Astrocyte (in vitro differentiated cells and primary cell): ENCODE data around the gene METAP1D. TPM values are rescaled to one million over a fixed set of nuclear protein-coding genes. Genes with fewer than 3 reads are reported as not detected.

ENCODE experiments used
- DNase-seq: peaks from one replicate; pipeline ENCODE4 v3.0.0-alpha.2; 2010; ENCODE audit warnings: low read depth
- FAIRE-seq: peaks from 2 replicates; lab custom pipeline; 2011; peaks lifted over from hg19 to GRCh38; lab: Jason Lieb, UNC
- H2AFZ ChIP-seq: 2 replicates; pipeline ENCODE4 v1.6.0; 2012; ENCODE audit warnings: low read depth, low read length, inconsistent platforms
- H3K27ac ChIP-seq: 2 replicates; pipeline ENCODE4 v1.5.1; 2011; ENCODE audit warnings: low read depth, low read length, inconsistent platforms
- H3K27me3 ChIP-seq: 2 replicates; pipeline ENCODE4 v1.6.0; 2011; ENCODE audit warnings: low read length, inconsistent platforms; ENCODE audit not compliant: insufficient read depth
- H3K36me3 ChIP-seq: 2 replicates; pipeline ENCODE4 v1.5.1; 2011; ENCODE audit warnings: low read length, inconsistent platforms; ENCODE audit not compliant: insufficient read depth
- H3K4me1 ChIP-seq: 2 replicates; pipeline ENCODE4 v1.5.1; 2011; ENCODE audit warnings: low read length, inconsistent platforms; ENCODE audit not compliant: insufficient read depth
- H3K4me2 ChIP-seq: 2 replicates; pipeline ENCODE4 v1.6.0; 2012; ENCODE audit warnings: low read length, inconsistent platforms
- H3K4me3 ChIP-seq: 2 replicates; pipeline ENCODE4 v1.5.1; 2011; ENCODE audit warnings: low read depth, mild to moderate bottlenecking, low read length, inconsistent platforms; ENCODE audit not compliant: insufficient read depth
- H3K79me2 ChIP-seq: 2 replicates; pipeline ENCODE4 v1.6.0; 2012; ENCODE audit warnings: mild to moderate bottlenecking, low read length, inconsistent platforms; ENCODE audit not compliant: insufficient read depth
- H3K9ac ChIP-seq: 2 replicates; pipeline ENCODE4 v1.6.0; 2012; ENCODE audit warnings: mild to moderate bottlenecking, low read length, inconsistent platforms
- H3K9me3 ChIP-seq: 2 replicates; pipeline ENCODE4 v1.5.1; 2012; ENCODE audit warnings: low read depth, mild to moderate bottlenecking, low read length, inconsistent platforms; ENCODE audit not compliant: insufficient read depth
- H4K20me1 ChIP-seq: 2 replicates; pipeline ENCODE4 v1.6.0; 2012; ENCODE audit warnings: low read length, inconsistent platforms; ENCODE audit not compliant: insufficient read depth
- H3K27ac Mint-ChIP-seq: one replicate; pipeline ENCODE4 v1.8.0; 2021; ENCODE audit warnings: mild to moderate bottlenecking, mixed read lengths; ENCODE audit not compliant: unreplicated experiment
- H3K27me3 Mint-ChIP-seq: one replicate; pipeline ENCODE4 v1.8.0; 2021; ENCODE audit warnings: low read depth, mixed read lengths; ENCODE audit not compliant: unreplicated experiment
- H3K36me3 Mint-ChIP-seq: one replicate; pipeline ENCODE4 v1.8.0; 2021; ENCODE audit warnings: low read depth, mixed read lengths; ENCODE audit not compliant: unreplicated experiment
- H3K4me1 Mint-ChIP-seq: one replicate; pipeline ENCODE4 v1.8.0; 2021; ENCODE audit warnings: low read depth, mixed read lengths; ENCODE audit not compliant: unreplicated experiment
- H3K4me3 Mint-ChIP-seq: one replicate; pipeline ENCODE4 v1.8.0; 2021; ENCODE audit warnings: mild to moderate bottlenecking, moderate library complexity, mixed read lengths; ENCODE audit not compliant: unreplicated experiment
- H3K9me3 Mint-ChIP-seq: one replicate; pipeline ENCODE4 v1.8.0; 2021; ENCODE audit warnings: mild to moderate bottlenecking, mixed read lengths; ENCODE audit not compliant: unreplicated experiment
- EZH2 ChIP-seq: IDR thresholded peaks from 2 replicates; pipeline ENCODE4 v1.6.1; 2012; ENCODE audit warnings: mild to moderate bottlenecking, low read length, inconsistent platforms; ENCODE audit not compliant: insufficient read depth
- total RNA-seq: library from RNA; stranded (reverse); gene quantifications from 2 replicates; pipeline ENCODE4 v1.2.1, GENCODE V29; 2021
- TF ChIP-seq, protein P1 (sequence below): IDR thresholded peaks from 2 replicates; pipeline ENCODE4 v1.5.1; 2011; ENCODE audit warnings: low read depth, mild to moderate bottlenecking, inconsistent platforms, low read length, moderate library complexity; ENCODE audit not compliant: insufficient read depth

Gene METAP1D
- total RNA-seq, 1 donor from 2014 or later: 6.5 TPM

DNA sequence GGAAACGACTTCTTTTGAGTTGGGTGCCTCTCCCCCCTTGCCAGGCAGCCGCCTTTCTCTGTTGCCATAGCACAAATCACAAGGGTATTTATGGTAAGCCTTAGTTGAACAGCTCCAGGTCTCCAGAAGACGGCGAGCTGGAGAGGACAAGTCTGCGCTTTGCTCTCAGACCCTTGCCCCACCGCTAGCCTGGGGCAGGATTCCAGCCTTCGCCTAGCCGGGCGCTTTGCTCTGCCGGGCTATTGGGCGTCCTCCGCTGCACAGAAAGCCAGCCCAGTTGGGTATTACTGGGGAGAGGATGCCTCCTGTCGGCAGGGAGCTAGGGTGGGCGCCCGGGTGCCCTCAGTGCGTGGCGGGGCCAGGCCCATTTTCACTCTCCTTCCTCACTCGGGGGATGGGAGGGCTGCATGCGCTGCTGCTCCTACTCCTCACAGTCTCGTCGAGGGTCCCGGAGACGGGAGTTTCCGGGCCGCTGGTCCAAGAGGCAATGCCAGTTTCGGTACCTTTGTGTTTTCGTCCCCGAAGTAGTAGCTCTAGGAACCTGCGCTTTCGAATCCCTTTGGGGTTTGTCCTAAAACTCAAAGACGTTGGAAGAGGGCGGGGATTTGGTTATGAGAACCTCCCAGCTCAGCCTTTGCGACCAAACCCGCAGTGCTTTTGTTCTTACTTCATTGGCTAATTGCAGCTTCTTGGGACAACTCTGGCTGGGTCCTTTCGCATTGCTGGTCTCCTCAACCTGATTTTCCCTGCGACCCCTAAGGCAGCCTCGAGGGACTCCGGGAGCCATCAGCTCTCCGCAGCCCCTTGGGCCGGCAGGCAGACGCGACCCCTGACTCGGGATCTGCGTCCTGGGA is 106.6 kb downstream of the METAP1D start:
- no peak for DNase-seq
- no peaks in the 10 kb centered on the region for H3K36me3 Mint-ChIP-seq
- no peaks in the 10 kb centered on the region for H3K4me1 Mint-ChIP-seq
- H3K9me3 Mint-ChIP-seq: peaks cover 6% of the 10 kb centered on the region
- peak; percentile 62 for TF ChIP-seq EZH2
- TF ChIP-seq, protein P1, sequence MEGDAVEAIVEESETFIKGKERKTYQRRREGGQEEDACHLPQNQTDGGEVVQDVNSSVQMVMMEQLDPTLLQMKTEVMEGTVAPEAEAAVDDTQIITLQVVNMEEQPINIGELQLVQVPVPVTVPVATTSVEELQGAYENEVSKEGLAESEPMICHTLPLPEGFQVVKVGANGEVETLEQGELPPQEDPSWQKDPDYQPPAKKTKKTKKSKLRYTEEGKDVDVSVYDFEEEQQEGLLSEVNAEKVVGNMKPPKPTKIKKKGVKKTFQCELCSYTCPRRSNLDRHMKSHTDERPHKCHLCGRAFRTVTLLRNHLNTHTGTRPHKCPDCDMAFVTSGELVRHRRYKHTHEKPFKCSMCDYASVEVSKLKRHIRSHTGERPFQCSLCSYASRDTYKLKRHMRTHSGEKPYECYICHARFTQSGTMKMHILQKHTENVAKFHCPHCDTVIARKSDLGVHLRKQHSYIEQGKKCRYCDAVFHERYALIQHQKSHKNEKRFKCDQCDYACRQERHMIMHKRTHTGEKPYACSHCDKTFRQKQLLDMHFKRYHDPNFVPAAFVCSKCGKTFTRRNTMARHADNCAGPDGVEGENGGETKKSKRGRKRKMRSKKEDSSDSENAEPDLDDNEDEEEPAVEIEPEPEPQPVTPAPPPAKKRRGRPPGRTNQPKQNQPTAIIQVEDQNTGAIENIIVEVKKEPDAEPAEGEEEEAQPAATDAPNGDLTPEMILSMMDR: peak; percentile 18
- no peak overlapping the region for H3K27ac ChIP-seq
- H3K4me3 ChIP-seq: peak overlapping the region; percentile 59
- H3K36me3 ChIP-seq: no peaks in the 10 kb centered on the region
- H4K20me1 ChIP-seq: no peaks in the 10 kb centered on the region
- H3K27me3 ChIP-seq: peaks cover 44% of the 10 kb centered on the region
- peak overlapping the region; percentile 81 for H3K4me2 ChIP-seq
- peaks cover 22% of the 10 kb centered on the region for H3K4me1 ChIP-seq
- H3K27ac Mint-ChIP-seq: no peak overlapping the region
- H3K27me3 Mint-ChIP-seq: peaks cover 54% of the 10 kb centered on the region
- peak overlapping the region; percentile 5 for H3K9ac ChIP-seq
- H3K9me3 ChIP-seq: no peaks in the 10 kb centered on the region
- no peaks in the 10 kb centered on the region for H3K79me2 ChIP-seq
- no peak for FAIRE-seq
- H3K4me3 Mint-ChIP-seq: peak overlapping the region; percentile 45
- H2AFZ ChIP-seq: peak overlapping the region; percentile 73

DNA sequence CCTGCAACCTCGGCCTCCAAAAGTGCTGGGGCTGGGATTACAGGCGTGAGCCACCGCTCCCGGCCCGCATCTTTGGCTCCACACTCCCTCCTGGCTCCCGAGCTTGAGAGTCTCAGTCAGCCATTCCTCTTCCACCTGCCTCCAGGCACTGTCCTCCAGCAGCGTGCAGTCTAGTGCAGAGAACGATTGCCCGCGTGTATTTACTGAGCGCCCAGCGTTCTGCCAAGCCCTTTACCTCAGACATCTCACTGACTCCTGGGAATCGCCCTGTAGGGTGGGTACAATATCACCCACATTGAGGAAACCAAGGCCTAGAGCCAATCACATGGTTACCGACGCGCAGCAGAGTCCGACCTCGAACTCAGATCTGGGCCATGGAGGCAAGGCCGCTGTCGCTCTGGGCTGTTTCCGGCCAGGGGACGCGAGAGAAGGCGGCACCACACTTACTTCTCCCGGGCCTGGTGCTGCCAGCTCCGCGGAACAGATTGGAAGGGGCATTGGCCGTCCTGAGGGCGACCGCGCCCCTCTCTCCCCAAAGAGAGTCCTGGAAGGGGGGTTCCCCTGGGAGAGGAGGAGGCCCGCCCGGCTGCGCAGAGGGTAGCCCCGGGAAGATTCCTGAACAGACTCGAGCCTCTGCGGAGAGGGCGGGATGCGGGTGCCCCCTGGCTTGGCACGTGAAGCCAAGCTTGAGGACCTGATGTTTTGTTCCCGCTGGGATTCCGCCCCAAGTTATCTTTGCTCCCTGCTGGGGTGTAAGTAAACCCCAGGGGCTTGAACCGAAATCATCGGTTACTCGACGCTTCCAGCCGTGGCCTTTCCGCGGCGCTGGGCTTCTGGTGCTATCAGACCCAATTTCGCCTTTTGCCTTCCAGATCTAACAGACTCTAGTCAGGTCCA is 108.2 kb downstream of the METAP1D start:
- Histone ChIP-seq H3K9ac (no peak overlapping the region), H3K36me3 (no peaks in the 10 kb centered on the region), H3K4me1 (peaks cover 12% of the 10 kb centered on the region), H3K4me2 (peak overlapping the region; percentile 2), H3K4me3 (no peak overlapping the region), H3K9me3 (no peaks in the 10 kb centered on the region), H3K27me3 (peaks cover 40% of the 10 kb centered on the region), H3K27ac (no peak overlapping the region), H3K79me2 (no peaks in the 10 kb centered on the region), H2AFZ (no peak overlapping the region), H4K20me1 (no peaks in the 10 kb centered on the region)
- no peaks in the 10 kb centered on the region for H3K36me3 Mint-ChIP-seq
- H3K4me1 Mint-ChIP-seq: no peaks in the 10 kb centered on the region
- no peak overlapping the region for H3K27ac Mint-ChIP-seq
- H3K9me3 Mint-ChIP-seq: peaks cover 6% of the 10 kb centered on the region
- H3K4me3 Mint-ChIP-seq: no peak overlapping the region
- no peak for FAIRE-seq
- TF ChIP-seq EZH2: peak; percentile 76
- TF ChIP-seq, protein P1: no peak
- DNase-seq: no peak
- H3K27me3 Mint-ChIP-seq: peaks cover 49% of the 10 kb centered on the region
